Measurements from ENCODE around the gene GAS2L3.

DNA sequence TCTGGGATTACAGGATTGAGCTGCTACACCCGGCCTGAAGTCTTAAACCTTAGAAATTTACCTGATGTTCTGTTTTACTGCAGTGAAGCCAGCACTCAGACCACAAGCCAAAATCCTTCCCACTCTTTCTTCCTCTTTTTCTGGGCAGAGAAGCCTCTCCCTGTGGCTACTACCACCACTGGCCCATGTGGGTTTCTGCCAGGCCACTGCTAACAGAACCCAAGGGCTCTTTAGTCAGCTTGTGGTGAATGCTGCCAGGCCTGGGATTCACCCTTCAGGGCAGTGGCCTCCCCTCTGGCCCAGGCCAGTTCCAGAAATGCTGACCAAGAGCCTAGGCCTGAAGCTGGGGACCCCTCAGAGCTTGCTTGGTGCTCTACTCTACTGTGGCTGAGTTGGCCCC, 35.3 kb downstream of the GAS2L3 start:
- TF ChIP-seq, protein P1, sequence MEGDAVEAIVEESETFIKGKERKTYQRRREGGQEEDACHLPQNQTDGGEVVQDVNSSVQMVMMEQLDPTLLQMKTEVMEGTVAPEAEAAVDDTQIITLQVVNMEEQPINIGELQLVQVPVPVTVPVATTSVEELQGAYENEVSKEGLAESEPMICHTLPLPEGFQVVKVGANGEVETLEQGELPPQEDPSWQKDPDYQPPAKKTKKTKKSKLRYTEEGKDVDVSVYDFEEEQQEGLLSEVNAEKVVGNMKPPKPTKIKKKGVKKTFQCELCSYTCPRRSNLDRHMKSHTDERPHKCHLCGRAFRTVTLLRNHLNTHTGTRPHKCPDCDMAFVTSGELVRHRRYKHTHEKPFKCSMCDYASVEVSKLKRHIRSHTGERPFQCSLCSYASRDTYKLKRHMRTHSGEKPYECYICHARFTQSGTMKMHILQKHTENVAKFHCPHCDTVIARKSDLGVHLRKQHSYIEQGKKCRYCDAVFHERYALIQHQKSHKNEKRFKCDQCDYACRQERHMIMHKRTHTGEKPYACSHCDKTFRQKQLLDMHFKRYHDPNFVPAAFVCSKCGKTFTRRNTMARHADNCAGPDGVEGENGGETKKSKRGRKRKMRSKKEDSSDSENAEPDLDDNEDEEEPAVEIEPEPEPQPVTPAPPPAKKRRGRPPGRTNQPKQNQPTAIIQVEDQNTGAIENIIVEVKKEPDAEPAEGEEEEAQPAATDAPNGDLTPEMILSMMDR (IDR thresholded peaks at IDR 0.05) = no peak
- no peak for TF ChIP-seq POLR2A (IDR thresholded peaks at IDR 0.05)
